Right lobe of liver (tissue), 6 donors: Measurements from ENCODE around the gene KAZN. TPM values are rescaled to one million over a fixed set of nuclear protein-coding genes. Genes with fewer than 3 reads are reported as not detected.
A peak's percentile ranks its signal among the peaks of the same experiment; 100 is the strongest.

Experiments used
- ATAC-seq, 4 donors: fragments of 200-7000 bp; cut with Tn5 transposase; one replicate each; pipeline ENCODE4 v1.9.1; 2020; ENCODE audit warnings: mild to moderate bottlenecking in 4 of 4, moderate library complexity in 4 of 4
- DNase-seq, 3 donors: peaks; one replicate each; pipeline ENCODE4 v3.0.0-alpha.2; 2020
- H3K27ac ChIP-seq, 3 donors: fragments of 200-600 bp; one replicate each; pipeline ENCODE4 v1.8.0; 2022
- H3K27me3 ChIP-seq, 2 donors: fragments of 200-600 bp; one replicate each; pipeline ENCODE4 v1.8.0; 2022
- H3K36me3 ChIP-seq, 4 donors: fragments of 200-600 bp; sonication (generic) in 1 of 4; one replicate each; pipeline versions ENCODE4 v1.5.1 to v1.8.0; 2017 to 2022; ENCODE audit warnings: control low read depth in 1 of 4
- H3K4me1 ChIP-seq, 4 donors: fragments of 200-600 bp; sonication (generic) in 1 of 4; one replicate each; pipeline versions ENCODE4 v1.5.1 to v1.8.0; 2017 to 2022; ENCODE audit warnings: control low read depth in 1 of 4
- H3K4me3 ChIP-seq, 3 donors: fragments of 200-600 bp; one replicate each; pipeline ENCODE4 v1.8.0; 2022
- H3K9me3 ChIP-seq, 4 donors: fragments of 200-600 bp; sonication (generic) in 1 of 4; one replicate each; pipeline versions ENCODE4 v1.5.1 to v1.8.0; 2017 to 2022; ENCODE audit warnings: control low read depth in 1 of 4
- POLR2A ChIP-seq: fragments of 450-650 bp; IDR thresholded peaks from one replicate; pipeline ENCODE4 v1.6.1; 2017; ENCODE audit warnings: antibody characterized with exemption, mild to moderate bottlenecking
- WGBS: methylation state at CpG from one replicate; pipeline ENCODE4 v1.1.6; 2018; ENCODE audit warnings: low coverage, low lambda C conversion rate; ENCODE audit not compliant: insufficient coverage; ENCODE audit errors: missing lambda C conversion rate; 5-methylcytosine and 5-hydroxymethylcytosine counted together
- intact Hi-C, 2 donors: fragments of 100-400 bp; cut with DNase I; formaldehyde crosslinking; loops; one replicate each; pipeline versions ENCODE4 v1.11.2 to v1.14.1; 2022
- total RNA-seq, 6 experiments: library from RNA; depleted of rRNA in 2 of 6; stranded (reverse); fragments of >200 nt in 2 of 6; fragmentation: NEBNext Ultra II Directional in 3 of 6; extraction: Animal tissue kit (Norgen Biotek cat#: 25700) in 3 of 6; gene quantifications; one replicate each; pipeline versions ENCODE4 v1.1.0 to v1.2.4, GENCODE V29; 2016 to 2023
- TF ChIP-seq, protein P1 (sequence below), 4 donors: fragments of 200-600 bp in 3 of 4; fragments of 450-650 bp in 1 of 4; IDR thresholded peaks; one replicate each; pipeline versions ENCODE4 v1.5.1 to v1.8.0; 2016 to 2022; ENCODE audit warnings: antibody characterized with exemption in 4 of 4, mild to moderate bottlenecking in 2 of 4
- donor health status: DM: no; HTN: yes; CAD: no.
- donor health status: DM: no; HTN: no; CAD: no.
- donor health status: DM: no; HTN: no; CAD: no.
- donor health status: DM: no; HTN: yes; CAD: no.
- donor health status: DM: no; HTN: yes; CAD: no.

The KAZN gene
- total RNA-seq, 6 experiments from 2014 or later = 1.5 to 7.2 (median 2.7) TPM

DNA sequence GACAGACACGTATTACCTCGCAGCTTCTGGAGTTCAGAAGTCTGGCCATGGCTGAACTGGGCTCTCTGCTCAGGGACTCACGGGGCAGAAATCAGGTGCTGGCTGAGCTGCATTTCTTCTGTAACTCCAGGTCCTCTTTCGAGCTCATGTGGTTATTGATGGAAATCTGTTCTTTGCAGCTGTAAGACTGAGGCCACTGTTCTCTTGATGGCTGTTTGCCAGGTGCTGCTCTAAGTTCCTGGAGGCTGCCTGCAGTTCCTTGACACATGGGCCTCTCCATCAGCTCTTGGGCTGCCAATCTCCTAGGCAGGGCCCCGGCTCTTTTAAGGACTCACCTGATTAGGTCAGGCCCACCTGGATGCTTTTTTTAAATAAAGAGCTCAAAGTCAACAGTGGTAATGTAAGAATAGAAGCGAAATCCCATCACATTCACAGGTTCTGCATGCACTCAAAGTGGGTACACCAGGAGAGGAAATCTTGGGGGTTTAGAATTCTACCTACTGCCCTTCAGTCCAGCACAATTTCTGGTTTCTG, 139.1 kb downstream of the KAZN start:
- TF ChIP-seq, protein P1, sequence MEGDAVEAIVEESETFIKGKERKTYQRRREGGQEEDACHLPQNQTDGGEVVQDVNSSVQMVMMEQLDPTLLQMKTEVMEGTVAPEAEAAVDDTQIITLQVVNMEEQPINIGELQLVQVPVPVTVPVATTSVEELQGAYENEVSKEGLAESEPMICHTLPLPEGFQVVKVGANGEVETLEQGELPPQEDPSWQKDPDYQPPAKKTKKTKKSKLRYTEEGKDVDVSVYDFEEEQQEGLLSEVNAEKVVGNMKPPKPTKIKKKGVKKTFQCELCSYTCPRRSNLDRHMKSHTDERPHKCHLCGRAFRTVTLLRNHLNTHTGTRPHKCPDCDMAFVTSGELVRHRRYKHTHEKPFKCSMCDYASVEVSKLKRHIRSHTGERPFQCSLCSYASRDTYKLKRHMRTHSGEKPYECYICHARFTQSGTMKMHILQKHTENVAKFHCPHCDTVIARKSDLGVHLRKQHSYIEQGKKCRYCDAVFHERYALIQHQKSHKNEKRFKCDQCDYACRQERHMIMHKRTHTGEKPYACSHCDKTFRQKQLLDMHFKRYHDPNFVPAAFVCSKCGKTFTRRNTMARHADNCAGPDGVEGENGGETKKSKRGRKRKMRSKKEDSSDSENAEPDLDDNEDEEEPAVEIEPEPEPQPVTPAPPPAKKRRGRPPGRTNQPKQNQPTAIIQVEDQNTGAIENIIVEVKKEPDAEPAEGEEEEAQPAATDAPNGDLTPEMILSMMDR (IDR thresholded peaks at IDR 0.05) = no peak
- no peak for TF ChIP-seq POLR2A
- whole genome bisulfite sequencing = 56% methylated on average over 2 of the region's 6 CpGs
- DNase-seq (no peak), ATAC-seq (no peak)
- no peak overlapping the region for H3K4me3 ChIP-seq
- intact Hi-C loops = no loop called here
- no peaks in the 10 kb centered on the region for H3K36me3 ChIP-seq
- H3K9me3 ChIP-seq = no peaks in the 10 kb centered on the region
- no peak overlapping the region for H3K27ac ChIP-seq
- H3K4me1 ChIP-seq = no peaks in the 10 kb centered on the region
- H3K27me3 ChIP-seq = no peaks in the 10 kb centered on the region

DNA sequence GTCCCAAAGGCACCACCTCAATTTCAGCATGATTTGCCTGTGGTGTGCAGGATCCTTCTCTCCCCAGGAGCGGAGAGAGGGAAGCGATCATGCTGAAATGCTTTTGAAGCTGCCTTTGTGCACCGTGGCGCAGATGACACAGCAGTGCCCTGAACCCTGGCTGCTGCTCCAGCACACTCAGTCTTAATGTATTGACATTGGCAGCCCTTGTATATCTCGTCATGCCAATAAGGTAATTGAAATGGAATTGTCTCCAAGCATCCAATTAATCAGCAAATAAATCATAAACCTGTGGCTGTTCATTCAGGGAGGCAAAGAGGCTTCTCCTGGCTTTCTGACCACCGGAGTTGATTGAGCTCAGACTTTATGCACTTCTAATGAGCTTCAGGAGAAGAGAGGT, 139.8 kb downstream of the KAZN start:
- Histone ChIP-seq H3K4me1 (no peaks in the 10 kb centered on the region), H3K27ac (no peak overlapping the region), H3K9me3 (no peaks in the 10 kb centered on the region), H3K4me3 (no peak overlapping the region), H3K36me3 (no peaks in the 10 kb centered on the region), H3K27me3 (no peaks in the 10 kb centered on the region)
- DNase-seq (no peak), ATAC-seq (peak in 1 of 4 donors; percentile 22)
- intact Hi-C loops = no loop called here
- TF ChIP-seq, protein P1 (IDR thresholded peaks at IDR 0.05) = no peak
- no peak for TF ChIP-seq POLR2A
- 53% methylated on average over 6 of the region's 6 CpGs for WGBS

DNA sequence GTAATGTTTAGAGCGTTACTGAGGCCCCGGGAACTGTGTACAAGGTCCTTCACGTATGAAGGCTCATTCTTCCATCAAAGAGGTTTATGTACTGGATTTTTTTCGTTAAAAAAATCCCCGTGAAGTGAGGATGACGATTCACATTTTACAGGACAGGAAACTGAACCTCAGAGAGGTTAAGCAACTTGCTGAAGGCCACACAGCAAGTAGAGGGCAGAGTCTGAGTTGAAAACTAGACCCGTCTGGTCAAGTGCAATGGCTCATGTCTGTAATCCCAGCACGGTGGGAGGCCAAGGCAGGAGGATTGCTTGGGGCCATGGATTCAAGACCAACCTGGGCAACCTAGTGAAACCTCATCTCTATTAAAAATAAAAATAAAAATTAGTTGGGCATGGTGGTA, 140.2 kb downstream of the KAZN start:
- WGBS = 40% methylated on average over 8 of the region's 8 CpGs

DNA sequence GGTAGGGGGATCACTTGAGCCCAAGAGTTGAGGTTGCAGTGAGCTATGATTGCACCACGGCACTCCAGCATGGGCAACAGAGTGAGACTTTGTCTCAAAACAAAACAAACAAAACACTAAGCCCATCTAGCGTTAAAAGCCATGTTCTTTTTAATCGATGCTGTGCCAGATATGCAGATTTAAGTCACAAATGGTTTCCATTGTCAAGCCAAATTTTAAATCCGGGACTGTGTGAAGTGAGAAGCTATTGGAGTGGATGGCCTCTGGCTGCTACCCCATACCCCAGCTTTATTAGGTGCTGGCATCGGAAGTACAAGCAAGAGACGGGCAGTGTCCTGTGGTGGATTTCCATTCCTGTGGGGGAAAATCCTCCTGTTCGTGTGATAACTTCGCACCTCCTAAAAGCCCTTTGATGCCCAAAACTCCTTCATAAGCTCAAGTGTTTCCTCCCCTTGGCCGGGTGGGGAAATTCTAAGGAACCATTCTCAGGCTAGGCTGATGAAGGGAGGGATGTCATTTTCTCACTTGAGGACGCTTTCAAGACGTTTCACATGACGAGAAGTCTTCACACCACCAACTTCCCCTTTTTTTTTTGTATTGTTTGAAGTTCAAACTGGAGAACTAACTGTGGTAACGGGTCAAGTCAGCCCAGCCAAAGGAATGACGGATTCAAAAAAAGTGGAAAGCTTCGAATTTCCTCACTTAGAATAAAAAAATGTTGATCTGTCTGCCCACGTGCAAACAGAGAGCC, 140.8 kb downstream of the KAZN start:
- Histone ChIP-seq H3K27ac (no peak overlapping the region), H3K4me1 (no peaks in the 10 kb centered on the region), H3K36me3 (no peaks in the 10 kb centered on the region), H3K9me3 (no peaks in the 10 kb centered on the region), H3K27me3 (no peaks in the 10 kb centered on the region), H3K4me3 (no peak overlapping the region)
- intact Hi-C loops = no loop called here
- WGBS = 26% methylated on average over 15 of the region's 16 CpGs
- TF ChIP-seq, protein P1 (IDR thresholded peaks at IDR 0.05) = no peak
- no peak for TF ChIP-seq POLR2A
- ATAC-seq (no peak), DNase-seq (no peak)

More for the DNA sequence above, 140.2 kb downstream of the KAZN start:
- no peaks in the 10 kb centered on the region for H3K36me3 ChIP-seq
- intact Hi-C loops = no loop called here
- TF ChIP-seq, protein P1 (IDR thresholded peaks at IDR 0.05) = no peak
- TF ChIP-seq POLR2A = no peak
- DNase-seq (no peak), ATAC-seq (no peak)
- no peak overlapping the region for H3K27ac ChIP-seq
- no peaks in the 10 kb centered on the region for H3K4me1 ChIP-seq
- no peak overlapping the region for H3K4me3 ChIP-seq
- H3K9me3 ChIP-seq = no peaks in the 10 kb centered on the region
- H3K27me3 ChIP-seq = no peaks in the 10 kb centered on the region
